SJCRH30 (cell line): Measurements from ENCODE around the gene MT1M. TPM values are rescaled to one million over a fixed set of nuclear protein-coding genes. Genes with fewer than 3 reads are reported as not detected.
"Not testable (repeated sequence)": the region's sequence is repeated elsewhere in the genome, so short reads cannot be mapped to it uniquely, and the experiment has no call there.

ENCODE experiments used
- DNase-seq, 2 experiments: peaks; one replicate each; pipeline ENCODE4 v3.0.0-alpha.2; 2015 to 2020
- H3K27ac ChIP-seq: fragments of 250-450 bp; sonication (Bioruptor Pico); 2 replicates; pipeline ENCODE4 v1.5.1; 2020; ENCODE audit warnings: mild to moderate bottlenecking, moderate library complexity
- H3K27me3 ChIP-seq: fragments of 250-450 bp; sonication (Bioruptor Pico); 2 replicates; pipeline ENCODE4 v1.5.1; 2020; ENCODE audit warnings: mild to moderate bottlenecking, moderate library complexity
- H3K36me3 ChIP-seq: fragments of 250-450 bp; sonication (Bioruptor Pico); 2 replicates; pipeline ENCODE4 v1.5.1; 2020; ENCODE audit warnings: mild to moderate bottlenecking, moderate library complexity
- H3K4me1 ChIP-seq: fragments of 250-450 bp; sonication (Bioruptor Pico); 2 replicates; pipeline ENCODE4 v1.5.1; 2020; ENCODE audit warnings: mild to moderate bottlenecking, moderate library complexity
- H3K4me3 ChIP-seq: fragments of 250-450 bp; sonication (Bioruptor Pico); 2 replicates; pipeline ENCODE4 v1.5.1; 2020; ENCODE audit warnings: mild to moderate bottlenecking, moderate library complexity
- H3K9me3 ChIP-seq: fragments of 250-450 bp; sonication (Bioruptor Pico); replicated peaks from 2 replicates; pipeline ENCODE4 v1.5.1; 2020; ENCODE audit warnings: mild to moderate bottlenecking, moderate library complexity
- total RNA-seq: library from RNA; depleted of rRNA; stranded (reverse); fragments of >200 nt; shearing (Covaris generic); gene quantifications from 2 replicates; pipeline ENCODE4 v1.2.3, GENCODE V29; 2014

MT1M gene
- total RNA-seq, 1 experiment from 2014 or later, result not detected

DNA sequence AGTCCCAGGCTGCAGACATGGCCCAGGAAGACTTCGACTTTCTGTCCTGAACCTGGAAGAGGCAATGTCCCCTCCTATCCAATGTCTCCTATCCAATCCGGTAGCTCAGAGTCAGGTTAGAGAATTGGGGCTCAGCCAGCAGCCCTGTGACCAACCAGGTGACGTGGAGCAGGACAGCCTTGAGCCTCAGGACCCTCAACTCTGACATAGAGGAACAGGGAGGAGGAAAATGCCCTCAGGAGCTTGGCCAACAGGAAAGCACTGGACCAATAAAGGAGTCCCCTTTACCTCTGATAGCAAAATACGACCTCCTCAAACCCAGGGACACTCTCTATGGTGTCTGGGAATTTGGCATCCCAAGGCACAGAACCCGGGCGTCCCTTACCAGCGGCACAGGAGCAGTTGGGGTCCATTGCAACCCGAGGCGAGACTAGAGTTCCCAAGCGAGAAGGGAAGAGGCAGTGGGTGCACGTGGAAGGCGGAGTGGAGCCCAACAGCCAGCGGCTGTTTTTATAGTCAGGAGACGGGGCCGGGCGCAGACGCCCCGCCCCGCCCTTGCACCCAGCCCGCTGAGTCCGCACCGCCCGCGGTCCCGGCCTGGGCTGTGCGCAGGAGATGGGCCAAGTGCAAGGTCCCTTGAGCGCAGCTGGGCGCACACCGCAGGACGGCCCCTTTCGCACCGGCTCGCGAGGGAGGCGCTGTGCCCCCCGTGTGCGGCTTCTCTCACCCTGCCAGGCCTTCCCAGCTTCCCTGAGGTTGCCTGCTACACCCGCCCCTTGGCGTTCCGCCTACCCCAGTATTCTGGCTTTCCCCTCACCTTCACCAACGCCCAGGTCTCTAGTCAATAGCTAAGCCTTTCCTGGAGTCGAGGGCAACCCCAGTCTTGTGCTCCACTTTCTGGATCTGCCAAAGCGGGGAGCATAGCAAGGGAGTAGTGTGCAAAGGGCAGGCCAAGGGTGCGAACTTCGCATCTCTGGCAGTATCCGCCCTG, 35.4 kb downstream of the MT1M start, which contains the start of gene MT1G:
MT1G (minus strand) TSS at position 485 of the 991 bp plus-strand sequence; CDS start at position 413, 72 bp downstream.
- Histone ChIP-seq H3K4me3 (no peak within 1 kb of the TSS), H3K27ac (no peak within 1 kb of the TSS), H3K9me3 (no peaks in the 10 kb centered on the region), H3K36me3 (no peaks in the 10 kb centered on the region), H3K4me1 (no peaks in the 10 kb centered on the region), H3K27me3 (peaks cover 37% of the 10 kb centered on the region)
- DNase-seq, result no peak

DNA sequence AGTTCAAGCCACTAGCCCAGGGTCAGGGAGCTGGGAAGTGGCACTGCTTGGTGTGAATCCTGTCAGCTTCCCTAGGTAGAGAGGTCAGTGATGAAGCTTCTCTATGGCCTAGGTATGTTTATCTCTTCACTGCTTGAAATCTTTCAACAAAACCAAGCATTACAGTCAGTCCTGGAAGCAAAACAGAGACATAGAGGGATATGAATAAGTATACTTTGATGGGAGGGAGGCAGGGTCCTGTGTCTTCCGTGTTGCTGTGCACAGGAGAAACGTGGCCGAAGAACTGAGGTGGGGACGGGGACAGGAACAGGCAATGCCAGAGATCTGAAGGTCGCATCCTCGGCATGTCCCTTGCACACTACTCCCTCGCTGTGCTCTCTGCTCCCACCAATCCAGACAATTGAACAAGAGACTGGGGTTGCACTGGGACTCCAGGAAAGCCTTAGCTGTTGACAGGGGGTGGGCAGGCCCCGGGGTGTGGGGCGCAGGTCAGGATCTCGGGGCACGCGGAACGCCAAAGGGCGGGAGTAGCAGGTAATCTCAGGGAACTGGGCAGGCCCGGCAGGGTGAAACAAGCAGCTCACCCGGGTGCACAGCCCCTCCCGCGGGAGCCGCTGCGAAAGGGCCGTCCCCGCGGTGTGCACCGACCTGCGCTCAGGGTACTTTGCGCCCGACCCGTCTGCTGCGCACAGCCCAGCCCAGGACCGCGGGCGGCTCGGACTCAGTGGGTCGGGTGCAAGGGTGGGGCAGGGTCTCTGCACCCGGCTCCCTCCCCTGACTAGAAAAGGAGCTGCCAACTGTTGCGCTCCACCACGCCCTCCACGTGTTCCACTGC, 36.8 kb downstream of the MT1M start, which contains the start of gene MT1H:
MT1H (plus strand) TSS at position 810 of the 835 bp plus-strand sequence. CDS start 71 bp downstream, outside the sequence.
- no peak for DNase-seq
- Histone ChIP-seq H3K4me1 (no peaks in the 10 kb centered on the region), H3K36me3 (no peaks in the 10 kb centered on the region), H3K9me3 (no peaks in the 10 kb centered on the region), H3K27ac (no peak within 1 kb of the TSS), H3K4me3 (no peak within 1 kb of the TSS), H3K27me3 (peaks cover 42% of the 10 kb centered on the region)

DNA sequence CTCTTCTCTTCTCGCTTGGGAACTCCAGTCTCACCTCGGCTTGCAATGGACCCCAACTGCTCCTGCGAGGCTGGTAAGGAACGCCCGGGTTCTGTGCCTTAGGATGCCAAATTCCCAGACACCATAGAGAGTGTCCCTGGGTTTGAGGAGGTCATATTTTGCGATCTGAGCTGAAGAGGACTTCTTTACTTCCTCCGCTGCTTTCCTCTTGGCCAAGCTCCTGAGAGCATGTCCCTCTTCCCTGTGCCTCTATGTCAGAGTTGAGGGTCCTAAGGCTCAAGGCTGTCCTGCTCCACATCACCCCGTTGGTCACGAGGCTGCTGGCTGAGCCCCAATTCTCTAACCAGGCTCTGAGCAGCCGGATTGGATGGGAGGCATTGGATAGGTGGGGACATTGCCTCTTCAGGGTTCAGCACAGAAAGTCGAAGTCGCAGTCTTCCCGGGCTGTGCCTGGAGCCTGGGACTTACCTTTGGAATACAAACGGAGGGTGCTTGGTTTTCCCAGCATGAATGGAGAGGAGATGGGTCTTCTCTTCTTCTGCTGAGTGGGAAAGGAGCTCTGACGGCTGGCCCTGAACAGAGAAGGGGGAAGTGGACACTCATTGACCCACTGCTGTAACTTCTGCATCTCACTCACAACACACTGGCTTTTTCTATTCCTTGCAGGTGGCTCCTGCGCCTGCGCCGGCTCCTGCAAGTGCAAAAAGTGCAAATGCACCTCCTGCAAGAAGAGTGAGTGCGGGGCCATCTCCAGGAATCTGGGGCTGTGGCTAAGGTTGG, 37.6 kb downstream of the MT1M start:
- Histone ChIP-seq H3K27ac (no peak overlapping the region), H3K27me3 (peaks cover 47% of the 10 kb centered on the region), H3K36me3 (no peaks in the 10 kb centered on the region), H3K9me3 (no peaks in the 10 kb centered on the region), H3K4me3 (no peak overlapping the region), H3K4me1 (no peaks in the 10 kb centered on the region)
- DNase-seq, result no peak

DNA sequence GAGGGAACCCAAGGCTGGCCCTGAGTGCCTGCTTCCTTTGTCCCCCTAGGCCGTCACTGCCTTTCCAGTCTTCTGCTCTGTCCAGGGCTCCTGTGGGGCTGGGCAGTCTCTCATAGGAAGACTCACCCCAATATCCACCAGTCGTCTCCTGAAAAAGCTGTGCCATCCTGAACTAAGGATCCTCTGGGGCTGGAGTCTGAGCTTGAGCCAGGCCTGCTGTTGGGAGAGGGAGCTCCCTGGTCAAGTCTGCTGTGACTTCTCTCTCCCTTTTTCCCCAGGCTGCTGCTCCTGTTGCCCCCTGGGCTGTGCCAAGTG, 38.1 kb downstream of the MT1M start:
- Histone ChIP-seq H3K27me3 (peaks cover 50% of the 10 kb centered on the region), H3K36me3 (no peaks in the 10 kb centered on the region), H3K27ac (no peak overlapping the region), H3K4me3 (no peak overlapping the region), H3K4me1 (no peaks in the 10 kb centered on the region), H3K9me3 (no peaks in the 10 kb centered on the region)
- DNase-seq, result no peak

DNA sequence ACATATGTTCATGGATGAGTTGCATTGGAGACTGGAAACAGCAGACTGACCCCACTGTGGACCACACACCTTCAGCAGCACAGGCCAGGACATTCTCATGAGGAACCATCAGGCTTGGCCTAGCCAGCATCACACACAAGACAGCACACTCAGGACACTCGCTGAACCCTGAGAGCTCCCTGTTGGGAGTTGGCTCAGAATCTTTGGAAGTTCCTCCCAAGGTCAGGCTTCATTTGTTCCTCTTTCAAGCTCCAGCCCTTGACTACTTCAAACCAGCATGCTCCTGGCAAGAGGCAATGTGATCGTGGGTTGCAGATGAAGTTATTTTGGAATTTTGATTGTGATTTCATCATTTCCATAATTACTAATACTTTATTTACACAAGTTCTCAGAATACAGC, 39.2 kb downstream of the MT1M start:
- not testable (repeated sequence) for H3K4me3 ChIP-seq, DNase-seq, H3K27ac ChIP-seq, H3K9me3 ChIP-seq, H3K36me3 ChIP-seq, H3K4me1 ChIP-seq
- H3K27me3 ChIP-seq, result peaks cover 47% of the 10 kb centered on the region

DNA sequence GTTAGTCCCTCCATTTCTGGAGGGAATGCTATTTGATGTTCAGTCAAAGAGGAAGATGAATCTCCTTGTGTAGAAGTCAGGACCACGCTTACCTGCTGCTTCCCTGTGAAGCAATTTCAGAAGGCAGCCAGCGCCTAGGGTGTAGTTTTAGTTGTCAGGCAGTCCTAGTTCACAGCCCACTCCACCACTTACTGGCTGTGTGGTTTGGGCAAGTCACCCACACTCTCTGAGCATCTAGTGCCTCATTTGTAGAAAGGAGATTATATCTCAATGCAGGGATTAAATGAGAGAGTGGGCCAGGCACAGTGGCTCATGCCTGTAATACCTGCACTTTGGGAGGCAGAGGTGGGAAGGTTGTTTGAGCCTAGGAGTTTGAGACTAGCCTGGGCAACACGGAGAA, 39.7 kb downstream of the MT1M start:
- H3K27ac ChIP-seq, H3K4me1 ChIP-seq, DNase-seq, H3K4me3 ChIP-seq, H3K9me3 ChIP-seq, H3K36me3 ChIP-seq: not testable (repeated sequence)
- peaks cover 42% of the 10 kb centered on the region for H3K27me3 ChIP-seq

DNA sequence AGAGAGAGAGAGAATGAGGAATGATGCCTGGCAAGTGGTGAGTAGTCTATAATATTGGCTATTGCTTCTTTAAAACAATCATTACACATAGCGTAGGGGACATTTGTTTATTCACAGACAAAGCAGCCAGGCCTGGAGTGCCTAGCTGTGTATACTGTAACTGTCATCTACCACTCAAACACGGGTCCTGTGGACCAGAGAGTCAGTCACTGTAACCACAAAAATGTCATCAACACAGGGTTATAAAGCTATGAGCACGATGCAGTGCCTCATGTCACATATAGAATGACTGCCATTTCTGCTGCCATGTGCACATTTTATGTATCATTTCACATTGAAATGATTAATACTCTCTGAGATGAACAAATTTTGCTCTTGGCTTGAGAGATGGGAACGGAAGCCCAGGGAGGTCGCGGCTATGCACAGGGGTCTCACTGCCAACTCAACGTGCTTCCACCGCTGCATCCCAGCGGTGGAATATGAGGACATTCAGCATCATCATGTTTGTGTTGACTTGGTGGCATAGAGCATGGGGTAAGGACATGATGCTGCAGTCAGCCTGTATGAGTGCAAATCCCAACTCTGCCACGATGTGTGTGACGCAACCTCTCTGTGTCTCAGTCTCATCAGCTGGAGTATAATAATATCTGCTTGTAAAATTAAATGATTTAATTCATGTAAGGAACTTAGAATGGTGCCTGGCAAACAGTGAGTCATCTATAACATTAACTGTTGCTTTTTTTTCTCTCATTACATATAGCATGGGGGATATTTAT, 40.5 kb downstream of the MT1M start:
- Histone ChIP-seq H3K27me3 (peaks cover 41% of the 10 kb centered on the region), H3K9me3 (no peaks in the 10 kb centered on the region)

DNA sequence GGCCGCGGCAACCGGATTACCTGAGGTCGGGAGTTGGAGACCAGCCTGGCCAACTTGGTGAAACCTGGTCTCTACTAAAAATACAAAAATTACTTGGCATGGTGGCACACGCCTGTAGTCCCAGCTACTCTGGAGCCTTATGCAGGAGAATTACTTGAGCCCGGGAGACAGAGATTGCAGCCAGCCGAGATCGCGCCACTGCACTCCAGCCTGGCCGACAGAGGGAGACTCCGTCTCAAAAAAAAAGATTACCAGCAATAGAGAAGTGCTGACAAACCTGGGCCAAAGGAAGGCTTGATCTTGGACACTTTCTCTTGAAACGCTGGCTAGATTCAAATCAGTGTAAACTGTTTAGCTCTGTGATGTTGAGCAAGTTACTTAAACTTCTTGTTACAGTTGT, 41.5 kb downstream of the MT1M start:
- no peaks in the 10 kb centered on the region for H3K36me3 ChIP-seq
- no peaks in the 10 kb centered on the region for H3K4me1 ChIP-seq
- peak in 1 of 2 experiments; percentile 24 for DNase-seq
- H3K4me3 ChIP-seq, result no peak overlapping the region
- H3K27ac ChIP-seq, result no peak overlapping the region
- H3K27me3 ChIP-seq, result peaks cover 33% of the 10 kb centered on the region
- H3K9me3 ChIP-seq, result no peaks in the 10 kb centered on the region

More for the DNA sequence above, 40.5 kb downstream of the MT1M start:
- DNase-seq, result no peak
- no peaks in the 10 kb centered on the region for H3K36me3 ChIP-seq
- no peak overlapping the region for H3K4me3 ChIP-seq
- H3K27ac ChIP-seq, result no peak overlapping the region
- no peaks in the 10 kb centered on the region for H3K4me1 ChIP-seq

DNA sequence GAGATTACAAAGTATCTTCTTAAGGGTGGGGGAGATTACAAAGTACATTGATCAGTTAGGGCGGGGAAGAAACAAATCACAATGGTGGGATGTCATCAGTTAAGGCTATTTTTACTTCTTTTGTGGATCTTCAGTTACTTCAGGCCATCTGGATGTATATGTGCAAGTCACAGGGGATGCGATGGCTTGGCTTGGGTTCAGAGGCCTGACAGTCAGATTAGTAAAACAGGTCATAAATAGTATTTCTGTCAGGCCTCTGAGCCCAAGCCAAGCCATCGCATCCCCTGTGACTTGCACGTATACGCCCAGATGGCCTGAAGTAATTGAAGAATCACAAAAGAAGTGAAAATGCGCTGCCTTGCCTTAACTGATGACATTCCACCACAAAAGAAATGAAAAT, 42.1 kb downstream of the MT1M start:
- not testable (repeated sequence) for H3K36me3 ChIP-seq, H3K4me1 ChIP-seq, H3K9me3 ChIP-seq, H3K27ac ChIP-seq, H3K4me3 ChIP-seq, DNase-seq
- peaks cover 30% of the 10 kb centered on the region for H3K27me3 ChIP-seq

DNA sequence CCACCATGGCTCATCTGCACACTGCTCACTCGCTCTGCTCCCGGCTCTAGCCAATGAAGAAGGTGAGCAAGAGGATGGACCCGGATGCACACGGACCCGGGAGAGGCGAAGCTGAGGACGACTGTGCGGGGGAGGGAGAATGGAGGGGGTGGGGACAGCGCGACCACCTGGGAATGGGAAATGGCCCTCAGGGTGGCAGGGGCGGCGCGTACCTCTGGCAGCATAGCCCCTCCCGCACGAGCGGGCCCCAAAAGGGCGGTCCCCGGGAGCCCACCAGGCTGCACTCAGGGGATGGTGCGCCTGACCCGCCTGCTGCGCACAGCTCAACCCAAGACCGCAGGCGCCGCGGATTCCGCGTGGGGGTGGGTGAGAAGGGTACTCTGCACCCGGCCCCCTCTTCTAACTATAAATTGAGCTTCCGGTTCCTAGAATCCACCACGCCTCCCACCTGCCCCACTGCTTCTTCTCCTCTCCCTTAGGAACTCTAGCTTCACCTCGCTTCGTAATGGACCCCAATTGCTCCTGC, 43.3 kb downstream of the MT1M start:
- Histone ChIP-seq H3K9me3 (no peaks in the 10 kb centered on the region), H3K4me1 (no peaks in the 10 kb centered on the region), H3K27ac (no peak overlapping the region), H3K27me3 (peaks cover 18% of the 10 kb centered on the region), H3K36me3 (no peaks in the 10 kb centered on the region), H3K4me3 (no peak overlapping the region)
- no peak for DNase-seq

DNA sequence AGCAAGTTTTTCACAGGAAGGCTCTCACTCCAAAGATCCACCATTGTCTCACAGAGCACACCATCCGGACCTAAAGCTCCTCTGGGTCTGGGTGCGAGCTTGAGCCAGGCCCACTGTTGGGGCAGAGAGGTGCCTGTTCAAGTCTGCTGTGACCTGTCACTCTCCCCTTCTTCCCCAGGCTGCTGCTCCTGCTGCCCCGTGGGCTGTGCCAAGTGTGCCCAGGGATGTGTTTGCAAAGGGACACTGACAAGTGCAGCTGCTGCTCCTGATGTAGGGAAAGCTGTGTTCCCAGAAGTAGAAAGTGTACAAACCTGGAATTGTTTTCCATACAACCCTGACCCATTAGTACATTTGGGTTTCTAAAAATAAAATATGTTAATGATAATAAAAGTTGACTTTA, 45.0 kb downstream of the MT1M start:
- no peak overlapping the region for H3K4me3 ChIP-seq
- H3K9me3 ChIP-seq, result no peaks in the 10 kb centered on the region
- H3K27ac ChIP-seq, result no peak overlapping the region
- H3K36me3 ChIP-seq, result no peaks in the 10 kb centered on the region
- peaks cover 16% of the 10 kb centered on the region for H3K27me3 ChIP-seq
- no peaks in the 10 kb centered on the region for H3K4me1 ChIP-seq
- DNase-seq, result no peak

DNA sequence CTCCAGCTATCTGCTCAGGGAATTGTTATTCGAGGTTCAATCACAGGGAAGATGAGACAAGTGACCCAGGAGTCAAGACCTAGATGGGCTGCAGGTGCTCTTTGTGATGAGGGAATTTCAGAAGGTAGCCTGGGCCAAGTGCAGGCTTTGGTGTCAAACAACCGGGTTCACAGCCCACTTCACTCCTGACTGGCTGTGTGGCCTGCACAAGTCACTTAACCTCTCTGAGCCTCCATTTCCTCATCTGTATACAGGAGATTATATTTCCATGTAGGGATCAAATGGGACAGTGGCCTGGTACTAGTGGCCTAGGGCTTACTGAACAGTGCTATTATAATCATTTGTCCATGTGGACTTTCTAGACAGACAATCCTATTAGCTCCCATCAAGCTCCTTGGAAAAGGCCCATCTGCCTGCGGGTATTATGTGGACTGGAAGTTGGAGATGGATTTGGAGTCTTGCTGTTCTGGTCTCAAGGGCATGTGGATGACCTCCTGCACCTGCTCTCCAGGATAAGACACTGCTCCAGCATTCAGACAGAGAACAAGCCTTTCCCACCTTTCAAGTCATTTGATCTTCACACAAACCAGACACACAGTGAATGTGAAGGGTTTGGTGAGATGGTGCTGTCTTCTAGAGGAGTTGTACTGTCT, 46.7 kb downstream of the MT1M start:
- H3K36me3 ChIP-seq, result no peaks in the 10 kb centered on the region
- peaks cover 8% of the 10 kb centered on the region for H3K4me1 ChIP-seq
- H3K27me3 ChIP-seq, result peaks cover 8% of the 10 kb centered on the region; the same call in 1 of the 2 replicates
- no peak for DNase-seq
- H3K9me3 ChIP-seq, result no peaks in the 10 kb centered on the region
- H3K27ac ChIP-seq, result no peak overlapping the region
- no peak overlapping the region for H3K4me3 ChIP-seq

DNA sequence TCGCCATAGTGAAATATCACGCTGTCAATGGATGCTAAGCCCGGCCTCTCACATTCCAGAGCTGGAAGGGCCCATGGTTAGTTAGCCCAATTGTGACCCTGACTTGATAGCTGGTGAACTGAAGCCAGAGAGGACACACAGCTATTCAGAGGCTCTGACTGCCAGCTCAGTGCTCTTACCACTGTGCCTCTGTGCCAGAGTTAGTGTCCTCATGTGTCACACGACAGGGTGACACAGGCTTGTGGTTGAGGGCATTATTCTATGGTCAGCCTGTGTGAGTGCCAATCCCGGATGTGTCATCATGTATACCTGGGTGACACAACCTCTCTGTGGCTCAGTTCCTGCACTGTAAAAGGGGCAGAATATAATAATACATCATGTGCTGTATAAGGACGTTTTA, 47.4 kb downstream of the MT1M start:
- no peaks in the 10 kb centered on the region for H3K36me3 ChIP-seq
- H3K27ac ChIP-seq, result no peak overlapping the region
- 0 out of 2 replicates have a peak, but pooled peaks cover 5% of the 10 kb centered on the region for H3K27me3 ChIP-seq
- DNase-seq, result no peak
- H3K9me3 ChIP-seq, result no peaks in the 10 kb centered on the region
- peaks cover 8% of the 10 kb centered on the region for H3K4me1 ChIP-seq
- no peak overlapping the region for H3K4me3 ChIP-seq
